HEK293T (cell line): ENCODE data around the gene ZNF609.

Source experiments
- CTCF ChIA-PET: fragments of 350-600 bp; formaldehyde crosslinking; extraction: SDS; loops from one replicate; lab custom pipeline; 2021; ENCODE audit warnings: antibody characterized with exemption, inconsistent platforms; lab: Yijun Ruan, JAX
- POLR2A ChIA-PET: fragments of 350-600 bp; formaldehyde crosslinking; extraction: SDS; loops from one replicate; lab custom pipeline; 2020; ENCODE audit warnings: antibody characterized with exemption, inconsistent platforms; lab: Yijun Ruan, JAX
- DNase-seq: peaks from one replicate; pipeline ENCODE4 v3.0.0; 2012; ENCODE audit warnings: mixed read lengths; ENCODE audit errors: extremely low spot score
- ARNT ChIP-seq: fragments of 450-650 bp; IDR thresholded peaks from 2 replicates; pipeline ENCODE4 v1.6.1; 2017; ENCODE audit warnings: mild to moderate bottlenecking
- BHLHE40 ChIP-seq: fragments of 450-650 bp; IDR thresholded peaks from 2 replicates; pipeline ENCODE4 v1.6.1; 2016; ENCODE audit warnings: mild to moderate bottlenecking, moderate library complexity, borderline replicate concordance
- CTBP1 ChIP-seq: fragments of 450-650 bp; IDR thresholded peaks from 2 replicates; pipeline ENCODE4 v1.6.1; 2016; ENCODE audit warnings: borderline replicate concordance
- ELF4 ChIP-seq: fragments of 450-650 bp; IDR thresholded peaks from 2 replicates; pipeline ENCODE4 v1.6.1; 2017; ENCODE audit warnings: antibody characterized with exemption
- FOXA1 ChIP-seq: fragments of 450-650 bp; IDR thresholded peaks from 2 replicates; pipeline ENCODE4 v1.6.1; 2016; ENCODE audit warnings: mild to moderate bottlenecking
- FOXK2 ChIP-seq: fragments of 450-650 bp; IDR thresholded peaks from 2 replicates; pipeline ENCODE4 v1.6.1; 2016; ENCODE audit warnings: mild to moderate bottlenecking
- FOXM1 ChIP-seq: fragments of 450-650 bp; IDR thresholded peaks from 2 replicates; pipeline ENCODE4 v1.6.1; 2017; ENCODE audit warnings: mild to moderate bottlenecking, borderline replicate concordance
- HDGF ChIP-seq: fragments of 450-650 bp; IDR thresholded peaks from 2 replicates; pipeline ENCODE4 v1.6.1; 2017; ENCODE audit warnings: antibody characterized with exemption, borderline replicate concordance
- L3MBTL2 ChIP-seq: fragments of 450-650 bp; conservative IDR thresholded peaks from 2 replicates; pipeline ENCODE4 v1.6.1; 2016; ENCODE audit warnings: mild to moderate bottlenecking
- LEF1 ChIP-seq: fragments of 450-650 bp; IDR thresholded peaks from 2 replicates; pipeline ENCODE4 v1.6.1; 2017; ENCODE audit warnings: mild to moderate bottlenecking, borderline replicate concordance
- NFRKB ChIP-seq: fragments of 450-650 bp; IDR thresholded peaks from 2 replicates; pipeline ENCODE4 v1.6.1; 2016; ENCODE audit warnings: mild to moderate bottlenecking, moderate library complexity
- PKNOX1 ChIP-seq: fragments of 450-650 bp; IDR thresholded peaks from 2 replicates; pipeline ENCODE4 v1.6.1; 2016
- SP1 ChIP-seq: fragments of 450-650 bp; IDR thresholded peaks from 2 replicates; pipeline ENCODE4 v1.6.1; 2017
- SUZ12 ChIP-seq: fragments of 450-650 bp; IDR thresholded peaks from 2 replicates; pipeline ENCODE4 v1.6.1; 2016; ENCODE audit warnings: mild to moderate bottlenecking
- TARDBP ChIP-seq: fragments of 450-650 bp; IDR thresholded peaks from 2 replicates; pipeline ENCODE4 v1.6.1; 2016
- ZNF384 ChIP-seq: fragments of 450-650 bp; IDR thresholded peaks from 2 replicates; pipeline ENCODE4 v1.6.1; 2016

The ZNF609 gene

GRCh38 chr15:64580696-64581407 lies 120.5 kb downstream of the ZNF609 start:
- ChIA-PET POLR2A (no interaction called here), CTCF (no interaction called here)
- no peak for DNase-seq
- TF ChIP-seq TARDBP = no peak
- no peak for TF ChIP-seq ELF4
- TF ChIP-seq CTBP1 = no peak
- TF ChIP-seq LEF1 = no peak
- no peak for TF ChIP-seq ARNT
- TF ChIP-seq FOXA1 = no peak
- no peak for TF ChIP-seq HDGF
- no peak for TF ChIP-seq FOXK2
- TF ChIP-seq ZNF384 = no peak
- no peak for TF ChIP-seq SUZ12
- no peak for TF ChIP-seq SP1
- no peak for TF ChIP-seq L3MBTL2
- no peak for TF ChIP-seq PKNOX1
- TF ChIP-seq FOXM1 = no peak
- no peak for TF ChIP-seq BHLHE40
- TF ChIP-seq NFRKB = no peak

GRCh38 chr15:64581408-64581761 lies 121.0 kb downstream of the ZNF609 start:
- TF ChIP-seq FOXM1 (no peak), TARDBP (no peak), ZNF384 (no peak), L3MBTL2 (no peak), HDGF (no peak)
- ChIA-PET CTCF (no interaction called here), POLR2A (no interaction called here)
- no peak for DNase-seq

- POLR2A ChIA-PET = no interaction called here
- TF ChIP-seq PKNOX1 = no peak
- no peak for TF ChIP-seq BHLHE40
- no peak for TF ChIP-seq NFRKB
- CTCF ChIA-PET = no interaction called here
- no peak for DNase-seq
Measured at GRCh38 chr15:64582202-64582601, 121.8 kb downstream of the ZNF609 start.

GRCh38 chr15:64583519-64583918 lies 123.1 kb downstream of the ZNF609 start:
- POLR2A ChIA-PET = no interaction called here
- CTCF ChIA-PET = no interaction called here
- no peak for DNase-seq
- TF ChIP-seq SUZ12 = no peak
- no peak for TF ChIP-seq PKNOX1
- no peak for TF ChIP-seq SP1
- TF ChIP-seq ARNT = no peak
- no peak for TF ChIP-seq FOXM1
- no peak for TF ChIP-seq CTBP1
- TF ChIP-seq L3MBTL2 = no peak
- TF ChIP-seq FOXK2 = no peak
- no peak for TF ChIP-seq ELF4
- no peak for TF ChIP-seq ZNF384

DNA sequence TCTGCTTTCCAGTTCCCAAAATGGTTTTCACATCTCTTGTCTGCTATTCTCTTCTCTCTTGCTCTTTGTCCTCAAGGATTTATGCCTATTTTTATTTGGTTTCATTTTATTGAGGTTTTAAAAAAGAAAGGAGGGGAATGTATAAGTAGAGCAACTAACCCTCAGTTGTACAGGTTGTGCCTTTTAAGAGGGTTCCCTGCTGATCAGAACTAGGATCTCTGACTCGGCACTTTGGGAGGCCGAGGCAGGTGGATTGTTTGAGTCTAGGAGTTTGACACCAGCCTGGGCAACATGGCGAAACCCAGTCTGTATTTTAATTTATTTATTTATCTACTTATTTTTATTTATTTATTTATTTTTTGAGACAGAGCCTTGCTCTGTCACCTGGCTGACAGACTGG lies 123.6 kb downstream of the ZNF609 start:
- no peak for DNase-seq
- ChIA-PET POLR2A (no interaction called here), CTCF (no interaction called here)
- no peak for TF ChIP-seq FOXA1
- TF ChIP-seq TARDBP = no peak
- TF ChIP-seq BHLHE40 = no peak
- TF ChIP-seq SUZ12 = no peak
- no peak for TF ChIP-seq ZNF384
- no peak for TF ChIP-seq CTBP1
- no peak for TF ChIP-seq LEF1
- no peak for TF ChIP-seq FOXM1
- no peak for TF ChIP-seq HDGF
- TF ChIP-seq NFRKB = no peak
- no peak for TF ChIP-seq PKNOX1

GRCh38 chr15:64586259-64586870 lies 126.0 kb downstream of the ZNF609 start:
- TF ChIP-seq TARDBP (no peak), PKNOX1 (no peak), L3MBTL2 (no peak), FOXM1 (no peak), SP1 (no peak), ELF4 (no peak), FOXK2 (no peak), NFRKB (no peak), HDGF (no peak), LEF1 (no peak), SUZ12 (no peak), CTBP1 (no peak), BHLHE40 (no peak), FOXA1 (no peak)
- no peak for DNase-seq
- ChIA-PET CTCF (no interaction called here), POLR2A (no interaction called here)
